Suprapubic skin (tissue), 4 donors: ENCODE measurements around the gene FRY.

Experiments used
- EP300 ChIP-seq: sonication (generic); formaldehyde crosslinking; IDR thresholded peaks from one replicate; pipeline ENCODE4 v1.6.1; 2017; ENCODE audit warnings: antibody characterized with exemption
- POLR2A ChIP-seq, 2 donors: fragments of 450-650 bp; IDR thresholded peaks; one replicate each; pipeline ENCODE4 v1.6.1; 2017; ENCODE audit warnings: antibody characterized with exemption in 2 of 2, mild to moderate bottlenecking in 2 of 2, moderate library complexity in 2 of 2
- POLR2AphosphoS5 ChIP-seq, 3 donors: sonication (generic); formaldehyde crosslinking; IDR thresholded peaks; one replicate each; pipeline ENCODE4 v1.6.1; 2017; ENCODE audit warnings: antibody characterized with exemption in 3 of 3
- TF ChIP-seq, protein P1 (sequence below), 2 donors: fragments of 200-600 bp in 1 of 2; fragments of 450-650 bp in 1 of 2; sonication (generic) in 1 of 2; IDR thresholded peaks; one replicate each; pipeline ENCODE4 v1.5.1; 2016 to 2019; ENCODE audit warnings: antibody characterized with exemption in 2 of 2, mild to moderate bottlenecking in 1 of 2, moderate library complexity in 1 of 2

DNA sequence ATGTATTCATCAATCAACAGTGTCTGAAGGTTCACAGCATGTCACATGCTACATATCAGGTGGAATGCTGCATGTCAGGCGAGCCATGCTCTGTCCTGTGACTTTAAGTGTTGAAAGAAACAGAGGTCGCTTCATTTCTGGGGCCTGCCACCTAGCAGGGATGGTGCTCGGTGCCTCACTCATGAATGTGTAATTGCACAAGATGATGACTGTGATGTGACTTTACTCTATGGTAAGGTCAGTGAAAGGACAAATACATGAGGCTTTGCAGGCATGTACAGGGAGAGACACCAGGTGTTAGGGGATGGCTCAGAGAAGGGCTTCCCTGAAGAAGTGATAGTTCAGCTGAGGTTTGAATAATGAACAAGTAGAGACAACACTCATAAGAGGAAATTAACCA is 66.7 kb downstream of the FRY start:
- TF ChIP-seq POLR2AphosphoS5 (IDR thresholded peaks at IDR 0.05): no peak
- no peak for TF ChIP-seq POLR2A (IDR thresholded peaks at IDR 0.05)
- TF ChIP-seq, protein P1, sequence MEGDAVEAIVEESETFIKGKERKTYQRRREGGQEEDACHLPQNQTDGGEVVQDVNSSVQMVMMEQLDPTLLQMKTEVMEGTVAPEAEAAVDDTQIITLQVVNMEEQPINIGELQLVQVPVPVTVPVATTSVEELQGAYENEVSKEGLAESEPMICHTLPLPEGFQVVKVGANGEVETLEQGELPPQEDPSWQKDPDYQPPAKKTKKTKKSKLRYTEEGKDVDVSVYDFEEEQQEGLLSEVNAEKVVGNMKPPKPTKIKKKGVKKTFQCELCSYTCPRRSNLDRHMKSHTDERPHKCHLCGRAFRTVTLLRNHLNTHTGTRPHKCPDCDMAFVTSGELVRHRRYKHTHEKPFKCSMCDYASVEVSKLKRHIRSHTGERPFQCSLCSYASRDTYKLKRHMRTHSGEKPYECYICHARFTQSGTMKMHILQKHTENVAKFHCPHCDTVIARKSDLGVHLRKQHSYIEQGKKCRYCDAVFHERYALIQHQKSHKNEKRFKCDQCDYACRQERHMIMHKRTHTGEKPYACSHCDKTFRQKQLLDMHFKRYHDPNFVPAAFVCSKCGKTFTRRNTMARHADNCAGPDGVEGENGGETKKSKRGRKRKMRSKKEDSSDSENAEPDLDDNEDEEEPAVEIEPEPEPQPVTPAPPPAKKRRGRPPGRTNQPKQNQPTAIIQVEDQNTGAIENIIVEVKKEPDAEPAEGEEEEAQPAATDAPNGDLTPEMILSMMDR (IDR thresholded peaks at IDR 0.05): no peak
- no peak for TF ChIP-seq EP300
